ENCODE data around the gene MACROD2. TPM values are rescaled to one million over a fixed set of nuclear protein-coding genes. Genes with fewer than 3 reads are reported as not detected.

MACROD2 gene
- polyA plus RNA-seq, 6 donors from 2014 or later: 27.2 to 49.3 (median 36.4) TPM

- Mint-ChIP-seq H3K4me3 (no peak overlapping the region), H3K4me1 (no peaks in the 10 kb centered on the region), H3K36me3 (no peaks in the 10 kb centered on the region), H3K27ac (no peak overlapping the region), H3K9me3 (peaks cover 0 to 6% (median 0%) of the 10 kb centered on the region in 7 donors), H3K27me3 (no peaks in the 10 kb centered on the region)
- DNase-seq: no peak
- ATAC-seq (ENCODE audit: low read depth in 2 of 2): no peak
Measured at GRCh38 chr20:14617123-14617522, 621.8 kb downstream of the MACROD2 start.

GRCh38 chr20:14619411-14619810 is 624.1 kb downstream of the MACROD2 start:
- Mint-ChIP-seq H3K9me3 (peaks cover 0 to 6% (median 0%) of the 10 kb centered on the region in 7 donors), H3K4me1 (no peaks in the 10 kb centered on the region), H3K4me3 (no peak overlapping the region), H3K27me3 (no peaks in the 10 kb centered on the region), H3K27ac (no peak overlapping the region), H3K36me3 (no peaks in the 10 kb centered on the region)
- ATAC-seq (ENCODE audit: low read depth in 2 of 2) (no peak), DNase-seq (no peak)

- Mint-ChIP-seq H3K4me1 (no peaks in the 10 kb centered on the region), H3K9me3 (peaks cover 0 to under 1% (median 0%) of the 10 kb centered on the region in 7 donors)
Measured at GRCh38 chr20:14622796-14623195, 627.5 kb downstream of the MACROD2 start.

GRCh38 chr20:14631011-14631410 is 635.7 kb downstream of the MACROD2 start:
- H3K4me1 Mint-ChIP-seq: no peaks in the 10 kb centered on the region
- peaks cover 0 to 4% (median 0%) of the 10 kb centered on the region in 7 donors for H3K9me3 Mint-ChIP-seq
- DNase-seq (no peak), ATAC-seq (ENCODE audit: low read depth in 2 of 2) (no peak)
- no peaks in the 10 kb centered on the region for H3K27me3 Mint-ChIP-seq
- no peak overlapping the region for H3K27ac Mint-ChIP-seq
- H3K36me3 Mint-ChIP-seq: no peaks in the 10 kb centered on the region
- no peak overlapping the region for H3K4me3 Mint-ChIP-seq

More at GRCh38 chr20:14622796-14623195, 627.5 kb downstream of the MACROD2 start:
- no peaks in the 10 kb centered on the region for H3K27me3 Mint-ChIP-seq
- no peak overlapping the region for H3K4me3 Mint-ChIP-seq
- ATAC-seq (ENCODE audit: low read depth in 2 of 2) (no peak), DNase-seq (no peak)
- H3K36me3 Mint-ChIP-seq: no peaks in the 10 kb centered on the region
- no peak overlapping the region for H3K27ac Mint-ChIP-seq

DNA sequence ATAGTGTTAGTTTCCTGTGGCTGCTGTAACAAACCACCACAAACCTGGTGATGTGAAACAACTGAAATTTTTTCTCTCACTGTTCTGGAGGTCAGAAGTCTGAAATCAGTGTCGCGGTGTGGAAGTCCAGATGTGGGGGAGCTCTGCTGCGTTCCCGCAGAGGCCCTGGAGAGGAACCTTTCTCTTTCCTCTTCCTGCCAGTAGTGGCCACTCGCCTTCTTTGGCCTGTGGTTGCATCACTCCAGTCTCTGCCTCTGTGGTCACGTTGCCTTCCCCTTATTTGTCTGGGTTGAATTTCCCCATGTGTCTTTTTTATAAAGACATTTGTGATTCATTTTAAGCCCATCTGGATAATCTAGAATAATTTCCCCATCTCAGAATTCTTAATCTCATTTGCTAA is 637.6 kb downstream of the MACROD2 start:
- peaks cover 0 to 2% (median 0%) of the 10 kb centered on the region in 7 donors for H3K9me3 Mint-ChIP-seq
- no peaks in the 10 kb centered on the region for H3K36me3 Mint-ChIP-seq
- no peaks in the 10 kb centered on the region for H3K4me1 Mint-ChIP-seq
- ATAC-seq (ENCODE audit: low read depth in 2 of 2) (no peak), DNase-seq (no peak)
- H3K27me3 Mint-ChIP-seq: no peaks in the 10 kb centered on the region
- H3K4me3 Mint-ChIP-seq: no peak overlapping the region
- no peak overlapping the region for H3K27ac Mint-ChIP-seq

DNA sequence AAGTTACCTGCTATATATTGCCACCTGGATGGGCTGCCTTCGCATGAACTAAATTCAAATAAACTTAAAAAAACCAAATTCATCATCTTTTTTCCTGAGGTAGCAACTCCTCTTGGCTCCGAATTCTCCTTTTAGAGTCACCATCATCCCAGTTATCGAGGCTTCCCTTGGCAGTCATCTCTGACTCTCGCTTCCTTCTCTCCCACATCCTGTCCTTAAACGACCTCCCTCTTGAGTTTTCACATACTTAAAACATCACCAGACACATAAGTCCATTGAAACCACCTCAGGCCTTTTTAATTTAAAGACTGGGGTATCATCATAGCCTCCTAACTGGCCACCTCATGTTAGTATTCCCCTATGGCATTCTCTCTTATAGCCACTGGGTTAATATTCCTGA is 638.2 kb downstream of the MACROD2 start:
- no peak for ATAC-seq (ENCODE audit: low read depth in 2 of 2)
- H3K27ac Mint-ChIP-seq: no peak overlapping the region

DNA sequence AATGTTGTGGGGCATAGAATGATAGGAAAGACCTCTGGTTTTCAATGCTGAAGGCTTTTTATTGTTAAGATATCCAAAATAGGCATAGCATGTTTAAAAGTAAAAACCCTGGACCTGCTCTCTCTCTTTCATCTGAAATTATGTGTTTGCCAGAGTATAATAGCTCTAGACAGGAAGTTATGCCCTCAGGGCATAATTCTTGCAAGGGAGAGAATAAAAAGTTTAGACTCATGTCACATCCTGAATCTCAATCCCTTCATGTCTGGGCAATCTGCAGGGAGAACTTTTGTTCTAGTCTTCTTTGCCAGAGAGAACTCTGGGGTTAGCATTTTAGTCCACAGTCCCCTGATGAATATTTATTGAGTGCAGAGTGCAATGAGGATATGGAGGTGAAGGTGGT is 639.3 kb downstream of the MACROD2 start:
- ATAC-seq (ENCODE audit: low read depth in 2 of 2): no peak
- H3K27me3 Mint-ChIP-seq: no peaks in the 10 kb centered on the region
- H3K27ac Mint-ChIP-seq: no peak overlapping the region
- H3K4me1 Mint-ChIP-seq: no peaks in the 10 kb centered on the region
- no peaks in the 10 kb centered on the region for H3K36me3 Mint-ChIP-seq
- H3K9me3 Mint-ChIP-seq: peaks cover 0 to 2% (median 0%) of the 10 kb centered on the region in 7 donors
- no peak for DNase-seq
- no peak overlapping the region for H3K4me3 Mint-ChIP-seq

More for the DNA sequence above, 638.2 kb downstream of the MACROD2 start:
- H3K4me1 Mint-ChIP-seq: no peaks in the 10 kb centered on the region
- H3K27me3 Mint-ChIP-seq: no peaks in the 10 kb centered on the region
- DNase-seq: no peak
- no peaks in the 10 kb centered on the region for H3K36me3 Mint-ChIP-seq
- no peak overlapping the region for H3K4me3 Mint-ChIP-seq
- peaks cover 0 to 1% (median 0%) of the 10 kb centered on the region in 7 donors for H3K9me3 Mint-ChIP-seq

DNA sequence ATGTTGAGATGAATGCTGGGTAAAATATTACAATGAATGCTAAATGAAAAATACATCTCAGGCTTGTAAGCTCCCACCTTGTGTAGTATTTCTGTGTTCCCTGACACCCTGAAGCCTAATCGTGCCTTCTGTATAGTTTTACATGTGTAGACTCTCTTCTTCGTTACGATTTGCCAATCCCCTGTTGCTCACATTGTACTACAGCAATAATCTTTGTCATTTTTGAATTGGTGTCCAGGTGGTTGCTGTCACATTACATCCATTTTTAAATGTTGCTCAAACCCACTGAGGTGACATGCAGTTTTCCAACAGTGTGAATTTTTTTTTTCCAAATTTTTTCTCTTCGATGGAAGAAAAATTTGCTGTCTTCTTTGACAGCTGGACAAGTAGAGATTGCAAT is 642.1 kb downstream of the MACROD2 start:
- no peak for ATAC-seq (ENCODE audit: low read depth in 2 of 2)
- H3K4me1 Mint-ChIP-seq: no peaks in the 10 kb centered on the region
- H3K9me3 Mint-ChIP-seq: peaks cover 0 to 10% (median 2%) of the 10 kb centered on the region in 7 donors
- H3K27me3 Mint-ChIP-seq: no peaks in the 10 kb centered on the region
- no peak for DNase-seq
- H3K4me3 Mint-ChIP-seq: no peak overlapping the region
- no peak overlapping the region for H3K27ac Mint-ChIP-seq
- no peaks in the 10 kb centered on the region for H3K36me3 Mint-ChIP-seq

- ATAC-seq (ENCODE audit: low read depth in 2 of 2): no peak
- Mint-ChIP-seq H3K36me3 (no peaks in the 10 kb centered on the region), H3K4me1 (no peaks in the 10 kb centered on the region), H3K9me3 (peaks cover 0 to 11% (median 2%) of the 10 kb centered on the region in 7 donors), H3K27me3 (no peaks in the 10 kb centered on the region), H3K27ac (no peak overlapping the region), H3K4me3 (no peak overlapping the region)
- DNase-seq: no peak
Measured at GRCh38 chr20:14643146-14643545, 647.8 kb downstream of the MACROD2 start.

GRCh38 chr20:14643556-14643955 is 648.2 kb downstream of the MACROD2 start:
- Mint-ChIP-seq H3K27ac (no peak overlapping the region), H3K36me3 (no peaks in the 10 kb centered on the region), H3K9me3 (peaks cover 0 to 11% (median 2%) of the 10 kb centered on the region in 7 donors), H3K27me3 (no peaks in the 10 kb centered on the region), H3K4me3 (no peak overlapping the region), H3K4me1 (no peaks in the 10 kb centered on the region)
- DNase-seq: no peak
- no peak for ATAC-seq (ENCODE audit: low read depth in 2 of 2)

- no peak for DNase-seq
- no peak overlapping the region for H3K27ac Mint-ChIP-seq
- no peak for ATAC-seq (ENCODE audit: low read depth in 2 of 2)
- H3K4me1 Mint-ChIP-seq: no peaks in the 10 kb centered on the region
- no peak overlapping the region for H3K4me3 Mint-ChIP-seq
- no peaks in the 10 kb centered on the region for H3K36me3 Mint-ChIP-seq
- no peaks in the 10 kb centered on the region for H3K27me3 Mint-ChIP-seq
- peaks cover 0 to 11% (median 2%) of the 10 kb centered on the region in 7 donors for H3K9me3 Mint-ChIP-seq
Measured at GRCh38 chr20:14644306-14645097, 649.2 kb downstream of the MACROD2 start.

GRCh38 chr20:14647016-14647415 is 651.7 kb downstream of the MACROD2 start:
- no peaks in the 10 kb centered on the region for H3K27me3 Mint-ChIP-seq
- DNase-seq (no peak), ATAC-seq (ENCODE audit: low read depth in 2 of 2) (no peak)
- H3K4me3 Mint-ChIP-seq: no peak overlapping the region
- H3K36me3 Mint-ChIP-seq: no peaks in the 10 kb centered on the region
- no peaks in the 10 kb centered on the region for H3K4me1 Mint-ChIP-seq
- peaks cover 0 to 5% (median 2%) of the 10 kb centered on the region in 7 donors for H3K9me3 Mint-ChIP-seq
- no peak overlapping the region for H3K27ac Mint-ChIP-seq

DNA sequence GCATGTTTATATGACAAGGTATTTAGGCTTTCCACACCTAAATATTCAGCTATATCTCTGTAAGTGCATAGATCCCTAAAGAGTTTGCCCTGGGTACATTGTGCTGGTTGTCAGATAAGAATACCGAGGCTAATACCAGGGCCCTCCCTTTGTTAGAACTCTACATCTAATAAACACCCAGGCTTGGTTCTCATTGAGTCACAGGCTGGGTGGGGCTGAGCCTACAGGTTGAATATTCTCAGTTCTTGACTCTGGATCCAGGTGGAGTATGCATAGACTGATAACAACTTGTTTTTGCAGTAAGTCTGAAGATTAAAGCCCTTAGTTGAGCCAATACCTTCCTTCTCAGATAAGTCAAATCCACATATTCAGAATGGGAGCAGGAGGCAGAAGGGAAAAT is 654.3 kb downstream of the MACROD2 start:
- H3K4me1 Mint-ChIP-seq: no peaks in the 10 kb centered on the region
- ATAC-seq (ENCODE audit: low read depth in 2 of 2) (no peak), DNase-seq (no peak)
- H3K27me3 Mint-ChIP-seq: peaks cover 0 to 3% (median 0%) of the 10 kb centered on the region in 3 donors
- no peak overlapping the region for H3K27ac Mint-ChIP-seq
- H3K9me3 Mint-ChIP-seq: peaks cover 0 to 5% (median 0%) of the 10 kb centered on the region in 7 donors
- H3K36me3 Mint-ChIP-seq: no peaks in the 10 kb centered on the region
- H3K4me3 Mint-ChIP-seq: no peak overlapping the region

GRCh38 chr20:14657266-14658005 is 662.1 kb downstream of the MACROD2 start:
- H3K9me3 Mint-ChIP-seq: peaks cover 0 to 6% (median 0%) of the 10 kb centered on the region in 7 donors
- peaks cover 0 to 14% (median 0%) of the 10 kb centered on the region in 3 donors for H3K27me3 Mint-ChIP-seq
- DNase-seq (no peak), ATAC-seq (ENCODE audit: low read depth in 2 of 2) (no peak)
- no peaks in the 10 kb centered on the region for H3K36me3 Mint-ChIP-seq
- no peak overlapping the region for H3K27ac Mint-ChIP-seq
- H3K4me1 Mint-ChIP-seq: no peaks in the 10 kb centered on the region
- no peak overlapping the region for H3K4me3 Mint-ChIP-seq
